HG03064 (cell line): Measurements from ENCODE around the gene SEMA3G.

Source experiments
- ATAC-seq: cut with Tn5 transposase; IDR thresholded peaks from one replicate; pipeline ENCODE4 v1.9.1; 2021; ENCODE audit warnings: low read depth; ENCODE audit not compliant: unreplicated experiment

SEMA3G gene

GRCh38 chr3:52423173-52423572, 21.7 kb downstream of the SEMA3G start:
- no peak for ATAC-seq

- ATAC-seq = no peak
These were observed 22.2 kb downstream of the SEMA3G start for GRCh38 chr3:52422669-52423068.

GRCh38 chr3:52420388-52420787, 24.5 kb downstream of the SEMA3G start:
- no peak for ATAC-seq

GRCh38 chr3:52415800-52416199, 29.1 kb downstream of the SEMA3G start:
- ATAC-seq = no peak

- no peak for ATAC-seq
These were observed 36.4 kb downstream of the SEMA3G start for GRCh38 chr3:52408466-52408865.

DNA sequence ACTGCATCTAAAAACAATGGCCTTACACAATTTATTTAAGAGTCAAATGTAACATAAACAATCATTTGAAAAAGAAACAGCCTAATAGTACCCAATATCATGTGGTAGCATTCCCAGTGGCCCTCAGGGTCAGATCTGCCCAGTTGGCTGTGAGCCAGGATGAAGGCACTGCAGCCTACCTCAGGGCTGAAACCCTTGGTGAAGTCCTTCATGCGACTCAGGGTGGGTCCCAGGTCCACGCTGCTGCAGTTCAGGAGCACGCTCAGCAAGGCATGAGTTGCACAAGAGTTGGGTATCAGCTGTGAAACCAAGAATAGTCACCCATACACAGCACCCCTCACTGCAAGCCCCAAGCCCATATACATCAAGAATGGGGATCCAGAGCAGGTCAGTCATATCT, 37.1 kb downstream of the SEMA3G start:
- ATAC-seq = no peak

- ATAC-seq = no peak
These were observed 38.0 kb downstream of the SEMA3G start for GRCh38 chr3:52406791-52407510.

DNA sequence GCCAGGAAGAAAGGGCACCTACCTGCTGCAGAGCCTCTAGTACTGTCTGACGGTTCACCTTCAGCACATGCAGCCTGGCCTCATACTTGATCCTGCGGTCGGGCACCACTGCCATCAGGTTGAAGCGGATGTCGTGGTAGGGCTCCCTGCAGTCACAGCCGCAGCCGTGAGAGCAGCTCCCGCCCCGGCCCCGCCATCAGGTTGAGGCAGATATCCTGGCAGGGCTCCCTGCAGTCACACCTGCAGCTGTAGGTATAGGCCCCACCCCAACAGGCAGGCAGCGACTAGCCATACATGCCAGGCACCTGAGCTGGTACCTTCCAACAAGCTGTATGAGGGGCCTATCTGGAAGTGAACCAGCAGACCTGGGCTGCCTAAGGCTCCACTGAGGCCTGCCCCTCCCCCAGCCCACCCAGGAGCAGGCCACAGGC, 38.7 kb downstream of the SEMA3G start:
- ATAC-seq = no peak

- ATAC-seq = no peak
These were observed 39.2 kb downstream of the SEMA3G start for GRCh38 chr3:52405601-52406110.

DNA sequence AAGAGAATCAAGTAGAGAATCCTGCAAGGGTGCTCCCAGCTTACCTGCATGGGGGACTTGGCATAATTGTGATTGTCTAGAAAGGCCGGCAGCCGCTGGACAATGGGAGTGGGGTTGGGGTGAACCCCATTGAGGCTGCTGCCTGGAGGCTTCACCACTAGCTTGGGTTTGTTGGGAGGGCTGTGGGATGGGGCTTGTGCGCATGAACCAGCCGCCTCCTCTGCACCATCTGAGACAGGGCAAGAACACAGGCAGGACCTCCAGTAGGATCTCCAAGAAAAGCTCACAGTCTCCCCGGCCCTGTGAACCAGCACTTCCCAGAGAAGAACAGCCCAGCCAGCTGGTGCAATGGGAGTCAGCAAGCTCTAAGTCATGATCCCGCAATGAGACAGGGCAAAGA, 39.8 kb downstream of the SEMA3G start:
- ATAC-seq = no peak

DNA sequence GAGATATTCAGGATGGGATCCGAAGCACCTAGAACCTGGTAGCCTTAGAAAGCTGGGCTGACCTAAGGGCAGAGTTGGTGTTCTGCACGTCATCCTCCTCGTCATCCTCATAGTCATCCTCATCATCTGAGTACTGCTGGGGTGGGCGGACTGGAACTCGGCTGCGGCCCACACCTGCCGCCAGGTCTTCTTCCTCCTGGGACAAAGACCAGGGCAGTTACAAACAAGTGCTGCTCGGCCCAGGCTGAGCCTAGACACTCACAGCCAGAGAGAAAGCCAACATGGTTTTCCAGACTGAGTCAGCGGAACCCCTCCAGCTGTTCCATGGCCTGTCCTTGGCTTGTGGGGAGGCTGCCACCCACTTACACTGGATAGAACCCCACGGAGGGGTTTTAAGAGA, 40.5 kb downstream of the SEMA3G start:
- ATAC-seq = no peak

- ATAC-seq = no peak
These were observed 40.9 kb downstream of the SEMA3G start for GRCh38 chr3:52403955-52404354.

- no peak for ATAC-seq
These were observed 41.5 kb downstream of the SEMA3G start for GRCh38 chr3:52403271-52403841.

DNA sequence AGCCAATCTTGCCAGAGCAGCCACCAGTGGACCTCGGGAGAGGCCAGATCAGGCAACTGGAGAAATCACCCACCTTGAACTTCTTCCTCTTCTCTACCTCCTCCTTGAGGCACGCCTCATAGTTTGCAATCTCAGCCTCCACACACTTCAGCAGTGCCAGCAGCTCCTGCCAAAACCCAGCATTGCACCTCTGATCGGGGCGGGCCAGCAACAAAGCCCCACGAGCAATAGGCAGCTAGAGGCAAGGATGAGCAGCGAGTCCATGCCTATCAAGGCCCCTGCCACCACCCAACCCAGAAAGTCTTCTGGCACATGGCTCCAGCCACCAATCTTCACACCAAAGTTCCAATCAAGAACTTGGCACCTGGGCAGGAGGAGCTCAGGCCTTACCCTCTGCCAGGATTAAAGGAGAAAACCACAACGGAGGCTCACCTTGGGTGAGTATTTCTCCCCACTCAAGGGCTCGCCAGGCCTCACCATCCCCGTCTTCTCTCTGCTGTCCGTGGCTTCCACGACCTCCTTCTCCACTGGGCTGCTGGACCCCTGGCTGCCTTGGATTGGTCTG, 42.1 kb downstream of the SEMA3G start:
- ATAC-seq = no peak

- no peak for ATAC-seq
These were observed 42.8 kb downstream of the SEMA3G start for GRCh38 chr3:52402101-52402521.

DNA sequence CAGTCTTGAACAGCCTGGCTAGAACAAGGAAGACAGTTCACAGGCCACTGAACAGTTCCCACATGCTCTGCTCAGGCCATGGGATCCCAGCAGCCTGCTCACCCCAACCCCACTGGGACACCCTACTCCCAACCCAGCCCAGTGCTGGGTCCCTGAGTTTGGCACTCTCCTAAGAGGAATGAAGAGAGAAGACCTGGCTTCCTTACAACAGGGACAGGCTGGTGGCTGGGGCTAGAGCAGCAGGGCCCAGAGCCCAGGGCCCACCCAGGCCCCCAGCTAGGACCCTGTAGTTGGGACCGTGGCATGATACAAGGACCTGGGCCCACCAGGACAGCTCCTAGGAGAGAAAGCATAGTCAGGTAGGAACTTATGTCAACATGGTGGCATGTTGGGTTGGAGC, 43.4 kb downstream of the SEMA3G start:
- no peak for ATAC-seq

- ATAC-seq = no peak
These were observed 43.9 kb downstream of the SEMA3G start for GRCh38 chr3:52401021-52401420.

DNA sequence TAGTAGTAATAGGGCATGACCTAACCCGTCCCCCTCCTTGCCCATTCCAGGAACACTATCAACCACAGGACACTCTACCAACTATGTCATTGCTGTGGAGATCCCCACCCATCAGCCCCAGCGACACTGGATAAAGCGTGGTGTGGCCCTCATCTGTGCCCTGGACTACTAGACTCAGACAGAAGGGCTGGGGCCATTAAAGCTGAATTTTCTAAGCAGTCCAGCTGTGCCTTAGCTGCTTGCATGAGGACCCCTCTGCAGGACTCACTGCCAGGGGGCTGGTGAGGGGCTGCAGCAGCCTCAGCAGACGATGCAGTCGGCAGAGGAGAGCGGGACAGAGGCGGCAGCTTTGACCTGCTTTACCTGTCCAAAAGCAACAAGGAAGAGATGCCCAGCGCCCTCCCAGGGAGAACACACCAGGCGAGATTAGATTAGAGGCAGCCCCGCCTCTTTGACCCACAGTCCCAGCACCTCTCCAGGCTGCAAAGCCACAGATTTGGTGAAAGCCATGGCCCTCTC, 44.6 kb downstream of the SEMA3G start:
- no peak for ATAC-seq

- no peak for ATAC-seq
These were observed 45.3 kb downstream of the SEMA3G start for GRCh38 chr3:52399593-52399992.

DNA sequence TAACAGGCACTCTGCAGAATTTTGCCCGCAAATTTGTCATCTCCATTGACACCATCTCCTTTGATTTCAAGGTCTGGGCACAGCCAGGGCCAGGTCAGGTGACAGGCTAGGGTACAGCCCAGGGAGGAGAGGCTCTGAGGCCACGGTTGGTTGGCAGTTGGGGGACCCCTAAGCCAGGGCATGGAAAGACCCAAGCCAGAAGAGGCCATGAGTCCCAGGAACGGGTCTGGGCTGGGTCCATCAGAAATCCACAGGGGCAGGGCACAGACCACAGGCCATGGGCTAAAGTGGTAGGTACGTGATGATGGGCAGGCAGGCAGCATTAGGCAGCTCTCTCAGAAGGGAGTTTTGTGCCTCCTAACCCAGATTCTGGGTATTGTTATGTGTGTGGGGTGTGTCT, 45.8 kb downstream of the SEMA3G start:
- ATAC-seq = no peak

DNA sequence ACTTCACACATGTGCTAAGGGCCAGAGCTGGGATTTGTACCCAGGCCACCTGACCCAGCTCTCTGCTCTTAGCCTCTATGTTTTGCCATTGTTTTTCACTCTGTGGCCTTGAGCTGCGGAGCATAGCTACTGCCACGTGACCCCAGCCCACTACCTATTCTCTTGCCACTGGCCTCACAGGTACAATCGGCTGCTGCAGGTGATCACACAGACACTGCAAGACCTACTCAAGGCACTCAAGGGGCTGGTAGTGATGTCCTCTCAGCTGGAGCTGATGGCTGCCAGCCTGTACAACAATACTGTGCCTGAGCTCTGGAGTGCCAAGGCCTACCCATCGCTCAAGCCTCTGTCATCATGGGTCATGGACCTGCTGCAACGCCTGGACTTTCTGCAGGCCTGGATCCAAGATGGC, 46.2 kb downstream of the SEMA3G start:
- no peak for ATAC-seq
